Astrocyte (in vitro differentiated cells and primary cell): ENCODE data around the gene CCDC78. TPM values are rescaled to one million over a fixed set of nuclear protein-coding genes. Genes with fewer than 3 reads are reported as not detected.

Experiments
- DNase-seq: peaks from one replicate; pipeline ENCODE4 v3.0.0-alpha.2; 2010; ENCODE audit warnings: low read depth
- FAIRE-seq: peaks from 2 replicates; lab custom pipeline; 2011; peaks lifted over from hg19 to GRCh38; lab: Jason Lieb, UNC
- H2AFZ ChIP-seq: 2 replicates; pipeline ENCODE4 v1.6.0; 2012; ENCODE audit warnings: low read depth, low read length, inconsistent platforms
- H3K27ac ChIP-seq: 2 replicates; pipeline ENCODE4 v1.5.1; 2011; ENCODE audit warnings: low read depth, low read length, inconsistent platforms
- H3K27me3 ChIP-seq: 2 replicates; pipeline ENCODE4 v1.6.0; 2011; ENCODE audit warnings: low read length, inconsistent platforms; ENCODE audit not compliant: insufficient read depth
- H3K36me3 ChIP-seq: 2 replicates; pipeline ENCODE4 v1.5.1; 2011; ENCODE audit warnings: low read length, inconsistent platforms; ENCODE audit not compliant: insufficient read depth
- H3K4me1 ChIP-seq: 2 replicates; pipeline ENCODE4 v1.5.1; 2011; ENCODE audit warnings: low read length, inconsistent platforms; ENCODE audit not compliant: insufficient read depth
- H3K4me2 ChIP-seq: 2 replicates; pipeline ENCODE4 v1.6.0; 2012; ENCODE audit warnings: low read length, inconsistent platforms
- H3K4me3 ChIP-seq: 2 replicates; pipeline ENCODE4 v1.5.1; 2011; ENCODE audit warnings: low read depth, mild to moderate bottlenecking, low read length, inconsistent platforms; ENCODE audit not compliant: insufficient read depth
- H3K79me2 ChIP-seq: 2 replicates; pipeline ENCODE4 v1.6.0; 2012; ENCODE audit warnings: mild to moderate bottlenecking, low read length, inconsistent platforms; ENCODE audit not compliant: insufficient read depth
- H3K9ac ChIP-seq: 2 replicates; pipeline ENCODE4 v1.6.0; 2012; ENCODE audit warnings: mild to moderate bottlenecking, low read length, inconsistent platforms
- H3K9me3 ChIP-seq: 2 replicates; pipeline ENCODE4 v1.5.1; 2012; ENCODE audit warnings: low read depth, mild to moderate bottlenecking, low read length, inconsistent platforms; ENCODE audit not compliant: insufficient read depth
- H4K20me1 ChIP-seq: 2 replicates; pipeline ENCODE4 v1.6.0; 2012; ENCODE audit warnings: low read length, inconsistent platforms; ENCODE audit not compliant: insufficient read depth
- H3K27ac Mint-ChIP-seq: one replicate; pipeline ENCODE4 v1.8.0; 2021; ENCODE audit warnings: mild to moderate bottlenecking, mixed read lengths; ENCODE audit not compliant: unreplicated experiment
- H3K27me3 Mint-ChIP-seq: one replicate; pipeline ENCODE4 v1.8.0; 2021; ENCODE audit warnings: low read depth, mixed read lengths; ENCODE audit not compliant: unreplicated experiment
- H3K36me3 Mint-ChIP-seq: one replicate; pipeline ENCODE4 v1.8.0; 2021; ENCODE audit warnings: low read depth, mixed read lengths; ENCODE audit not compliant: unreplicated experiment
- H3K4me1 Mint-ChIP-seq: one replicate; pipeline ENCODE4 v1.8.0; 2021; ENCODE audit warnings: low read depth, mixed read lengths; ENCODE audit not compliant: unreplicated experiment
- H3K4me3 Mint-ChIP-seq: one replicate; pipeline ENCODE4 v1.8.0; 2021; ENCODE audit warnings: mild to moderate bottlenecking, moderate library complexity, mixed read lengths; ENCODE audit not compliant: unreplicated experiment
- H3K9me3 Mint-ChIP-seq: one replicate; pipeline ENCODE4 v1.8.0; 2021; ENCODE audit warnings: mild to moderate bottlenecking, mixed read lengths; ENCODE audit not compliant: unreplicated experiment
- CTCF ChIP-seq: IDR thresholded peaks from 2 replicates; pipeline ENCODE4 v1.5.1; 2011; ENCODE audit warnings: low read depth, mild to moderate bottlenecking, inconsistent platforms, low read length, moderate library complexity; ENCODE audit not compliant: insufficient read depth
- EZH2 ChIP-seq: IDR thresholded peaks from 2 replicates; pipeline ENCODE4 v1.6.1; 2012; ENCODE audit warnings: mild to moderate bottlenecking, low read length, inconsistent platforms; ENCODE audit not compliant: insufficient read depth
- total RNA-seq: library from RNA; stranded (reverse); gene quantifications from 2 replicates; pipeline ENCODE4 v1.2.1, GENCODE V29; 2021

Gene CCDC78
- total RNA-seq, 1 donor from 2014 or later: 4.7 TPM

- no peak for DNase-seq
- H3K4me3 Mint-ChIP-seq: no peak overlapping the region
Observed at GRCh38 chr16:774086-775001, 48.1 kb upstream of the CCDC78 start.

GRCh38 chr16:772959-773358, 46.7 kb upstream of the CCDC78 start:
- H3K36me3 Mint-ChIP-seq: no peaks in the 10 kb centered on the region
- H3K4me2 ChIP-seq: no peak overlapping the region
- no peaks in the 10 kb centered on the region for H4K20me1 ChIP-seq
- DNase-seq (no peak), FAIRE-seq (no peak)
- no peak overlapping the region for H2AFZ ChIP-seq
- H3K27me3 Mint-ChIP-seq: peaks cover 6% of the 10 kb centered on the region
- H3K9me3 ChIP-seq: no peaks in the 10 kb centered on the region
- H3K9me3 Mint-ChIP-seq: no peaks in the 10 kb centered on the region
- H3K4me1 ChIP-seq: peaks cover 5% of the 10 kb centered on the region
- H3K27me3 ChIP-seq: no peaks in the 10 kb centered on the region
- no peaks in the 10 kb centered on the region for H3K36me3 ChIP-seq
- H3K9ac ChIP-seq: no peak overlapping the region
- H3K4me3 ChIP-seq: no peak overlapping the region
- peaks cover 4% of the 10 kb centered on the region for H3K4me1 Mint-ChIP-seq
- no peak overlapping the region for H3K4me3 Mint-ChIP-seq
- TF ChIP-seq EZH2 (no peak), CTCF (no peak)
- H3K27ac ChIP-seq: no peak overlapping the region
- H3K79me2 ChIP-seq: no peaks in the 10 kb centered on the region
- no peak overlapping the region for H3K27ac Mint-ChIP-seq

More at GRCh38 chr16:774086-775001, 48.1 kb upstream of the CCDC78 start:
- Histone ChIP-seq H2AFZ (no peak overlapping the region), H3K4me2 (no peak overlapping the region), H3K9ac (no peak overlapping the region), H3K79me2 (no peaks in the 10 kb centered on the region), H3K9me3 (no peaks in the 10 kb centered on the region), H3K36me3 (no peaks in the 10 kb centered on the region), H3K4me3 (no peak overlapping the region), H3K4me1 (peaks cover 10% of the 10 kb centered on the region), H3K27ac (no peak overlapping the region), H3K27me3 (no peaks in the 10 kb centered on the region), H4K20me1 (no peaks in the 10 kb centered on the region)
- TF ChIP-seq EZH2 (no peak), CTCF (no peak)
- peaks cover 6% of the 10 kb centered on the region for H3K27me3 Mint-ChIP-seq
- no peaks in the 10 kb centered on the region for H3K36me3 Mint-ChIP-seq
- peaks cover 4% of the 10 kb centered on the region for H3K4me1 Mint-ChIP-seq
- H3K27ac Mint-ChIP-seq: no peak overlapping the region
- no peak for FAIRE-seq
- no peaks in the 10 kb centered on the region for H3K9me3 Mint-ChIP-seq

- no peaks in the 10 kb centered on the region for H4K20me1 ChIP-seq
- no peak overlapping the region for H3K27ac ChIP-seq
- Mint-ChIP-seq H3K27ac (no peak overlapping the region), H3K9me3 (no peaks in the 10 kb centered on the region), H3K4me3 (no peak overlapping the region), H3K4me1 (no peaks in the 10 kb centered on the region), H3K27me3 (peaks cover 6% of the 10 kb centered on the region), H3K36me3 (no peaks in the 10 kb centered on the region)
- H3K27me3 ChIP-seq: no peaks in the 10 kb centered on the region
- no peak overlapping the region for H3K4me3 ChIP-seq
- no peak for FAIRE-seq
- no peak overlapping the region for H2AFZ ChIP-seq
- no peaks in the 10 kb centered on the region for H3K79me2 ChIP-seq
- no peak overlapping the region for H3K4me2 ChIP-seq
- TF ChIP-seq CTCF (no peak), EZH2 (no peak)
- no peaks in the 10 kb centered on the region for H3K4me1 ChIP-seq
- H3K9me3 ChIP-seq: no peaks in the 10 kb centered on the region
- no peaks in the 10 kb centered on the region for H3K36me3 ChIP-seq
- no peak for DNase-seq
- H3K9ac ChIP-seq: no peak overlapping the region
Observed at GRCh38 chr16:770411-770810, 44.2 kb upstream of the CCDC78 start.
